ENCODE results near the gene MYO7A. TPM values are rescaled to one million over a fixed set of nuclear protein-coding genes. Genes with fewer than 3 reads are reported as not detected.

The MYO7A gene
- total RNA-seq, 2 donors from 2014 or later, result 3.1 to 102 TPM

- H3K9me3 ChIP-seq, result no peaks in the 10 kb centered on the region
- H3K4me1 ChIP-seq (replicated peaks), result no peaks in the 10 kb centered on the region
- H3K27me3 ChIP-seq (replicated peaks; ENCODE audit: insufficient read depth), result no peaks in the 10 kb centered on the region
- H3K4me3 ChIP-seq, result no peak overlapping the region
- DNase-seq (ENCODE audit: low spot score), result no peak
- TF ChIP-seq POLR2A (IDR thresholded peaks at IDR 0.05) (no peak), POLR2AphosphoS5 (IDR thresholded peaks at IDR 0.05) (no peak)
- TF ChIP-seq, protein P1, sequence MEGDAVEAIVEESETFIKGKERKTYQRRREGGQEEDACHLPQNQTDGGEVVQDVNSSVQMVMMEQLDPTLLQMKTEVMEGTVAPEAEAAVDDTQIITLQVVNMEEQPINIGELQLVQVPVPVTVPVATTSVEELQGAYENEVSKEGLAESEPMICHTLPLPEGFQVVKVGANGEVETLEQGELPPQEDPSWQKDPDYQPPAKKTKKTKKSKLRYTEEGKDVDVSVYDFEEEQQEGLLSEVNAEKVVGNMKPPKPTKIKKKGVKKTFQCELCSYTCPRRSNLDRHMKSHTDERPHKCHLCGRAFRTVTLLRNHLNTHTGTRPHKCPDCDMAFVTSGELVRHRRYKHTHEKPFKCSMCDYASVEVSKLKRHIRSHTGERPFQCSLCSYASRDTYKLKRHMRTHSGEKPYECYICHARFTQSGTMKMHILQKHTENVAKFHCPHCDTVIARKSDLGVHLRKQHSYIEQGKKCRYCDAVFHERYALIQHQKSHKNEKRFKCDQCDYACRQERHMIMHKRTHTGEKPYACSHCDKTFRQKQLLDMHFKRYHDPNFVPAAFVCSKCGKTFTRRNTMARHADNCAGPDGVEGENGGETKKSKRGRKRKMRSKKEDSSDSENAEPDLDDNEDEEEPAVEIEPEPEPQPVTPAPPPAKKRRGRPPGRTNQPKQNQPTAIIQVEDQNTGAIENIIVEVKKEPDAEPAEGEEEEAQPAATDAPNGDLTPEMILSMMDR (IDR thresholded peaks at IDR 0.05), result no peak
- intact Hi-C loops (cut with DNase I), result no loop called here
- 80% methylated on average over 11 of the region's 11 CpGs for WGBS
- no peaks in the 10 kb centered on the region for H3K36me3 ChIP-seq
- H3K27ac ChIP-seq, result no peak overlapping the region
Observed at GRCh38 chr11:77198440-77198849, 70.4 kb downstream of the MYO7A start.

DNA sequence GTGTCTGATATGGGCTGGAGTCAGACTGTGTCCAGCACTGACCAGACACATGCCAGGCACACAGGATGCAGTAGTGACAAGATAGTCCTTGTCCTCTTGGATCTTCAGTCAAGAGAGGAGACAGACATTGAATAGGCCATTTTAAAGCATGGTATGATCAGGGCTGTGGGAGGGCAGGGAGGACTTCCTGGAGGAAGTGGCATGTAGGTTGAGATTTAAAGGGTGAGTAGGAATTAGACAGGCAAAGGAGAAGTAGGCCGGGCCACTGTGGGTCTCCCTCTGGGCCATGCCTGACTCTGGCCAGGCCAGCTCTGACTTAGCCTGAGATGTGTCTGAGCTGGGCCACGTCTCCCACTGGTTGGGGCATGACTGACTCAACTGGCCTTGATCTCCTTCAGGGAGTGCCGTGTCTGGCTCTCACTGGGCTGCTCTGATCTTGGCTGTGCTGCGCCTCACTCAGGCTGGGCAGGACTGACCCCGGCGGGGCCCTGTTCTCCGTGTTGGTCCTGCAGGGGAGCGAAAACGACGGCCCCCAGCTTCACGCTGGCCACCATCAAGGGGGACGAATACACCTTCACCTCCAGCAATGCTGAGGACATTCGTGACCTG, 71.2 kb downstream of the MYO7A start:
- TF ChIP-seq POLR2A (IDR thresholded peaks at IDR 0.05) (no peak), POLR2AphosphoS5 (IDR thresholded peaks at IDR 0.05) (no peak)
- TF ChIP-seq, protein P1 (IDR thresholded peaks at IDR 0.05), result no peak
- DNase-seq (ENCODE audit: low spot score), result no peak
- Histone ChIP-seq H3K27ac (no peak overlapping the region), H3K4me3 (no peak overlapping the region), H3K9me3 (no peaks in the 10 kb centered on the region), H3K36me3 (no peaks in the 10 kb centered on the region), H3K27me3 (replicated peaks; ENCODE audit: insufficient read depth) (no peaks in the 10 kb centered on the region), H3K4me1 (replicated peaks) (no peaks in the 10 kb centered on the region)
- intact Hi-C loops (cut with DNase I), result no loop called here
- WGBS, result 95% methylated on average over 13 of the region's 13 CpGs

DNA sequence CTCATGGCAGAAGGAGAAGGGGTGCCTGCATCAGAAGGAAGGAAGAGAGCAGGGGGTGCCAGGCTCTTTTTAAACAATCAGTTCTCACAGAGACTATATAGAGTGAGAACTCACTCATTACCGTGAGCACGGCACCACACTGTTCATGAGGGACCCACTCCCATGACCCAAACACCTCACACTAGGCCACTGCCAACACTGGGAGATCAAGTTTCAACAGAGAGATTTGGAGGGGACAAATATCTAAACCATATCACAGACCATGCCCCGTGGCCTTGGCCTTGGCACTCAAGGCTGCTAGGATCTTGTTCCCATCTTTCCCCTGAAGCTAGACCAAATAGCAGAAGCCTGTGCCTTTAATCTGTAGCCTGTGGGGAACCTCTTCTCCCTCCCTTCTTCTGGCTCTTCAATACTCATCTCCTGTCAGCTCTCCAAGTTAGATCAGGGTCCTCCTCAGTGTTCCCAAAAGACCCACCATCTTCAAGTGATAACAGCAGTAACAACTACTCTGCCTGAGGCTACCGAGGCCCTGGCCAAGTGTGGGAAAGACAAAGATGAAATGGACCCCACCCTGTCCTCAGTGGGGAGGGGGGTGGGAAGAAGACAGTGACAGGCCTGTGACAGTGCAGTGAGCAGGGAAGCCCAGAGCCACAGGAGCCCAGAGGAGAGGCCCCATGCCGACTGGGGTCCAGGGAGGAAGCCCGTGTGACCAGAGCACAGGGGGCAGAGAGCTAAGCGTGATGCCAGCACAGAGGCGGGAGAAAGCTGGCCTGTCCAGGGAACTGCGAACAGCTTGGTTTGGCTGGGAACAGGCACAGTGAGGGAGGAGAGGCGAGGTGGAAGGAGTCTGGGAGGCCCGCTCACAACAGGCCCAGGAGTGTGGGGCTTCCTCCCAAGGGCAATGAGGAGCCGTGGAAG, 72.6 kb downstream of the MYO7A start:
- DNase-seq (ENCODE audit: low spot score), result no peak
- Histone ChIP-seq H3K27me3 (replicated peaks; ENCODE audit: insufficient read depth) (no peaks in the 10 kb centered on the region), H3K4me3 (no peak overlapping the region)

GRCh38 chr11:77201370-77201769, 73.3 kb downstream of the MYO7A start:
- H3K4me1 ChIP-seq (replicated peaks), result no peaks in the 10 kb centered on the region
- 94% methylated on average over 11 of the region's 11 CpGs for WGBS
- no peak overlapping the region for H3K4me3 ChIP-seq
- no peaks in the 10 kb centered on the region for H3K27me3 ChIP-seq (replicated peaks; ENCODE audit: insufficient read depth)
- H3K9me3 ChIP-seq, result no peaks in the 10 kb centered on the region
- H3K36me3 ChIP-seq, result no peaks in the 10 kb centered on the region
- no peak for TF ChIP-seq POLR2A (IDR thresholded peaks at IDR 0.05)
- H3K27ac ChIP-seq, result no peak overlapping the region
- no peak for DNase-seq (ENCODE audit: low spot score)
- intact Hi-C loops (cut with DNase I), result no loop called here

More for the DNA sequence above, 72.6 kb downstream of the MYO7A start:
- Histone ChIP-seq H3K9me3 (no peaks in the 10 kb centered on the region), H3K27ac (no peak overlapping the region), H3K36me3 (no peaks in the 10 kb centered on the region), H3K4me1 (replicated peaks) (no peaks in the 10 kb centered on the region)
- WGBS, result 79% methylated on average over 11 of the region's 12 CpGs
- intact Hi-C loops (cut with DNase I), result no loop called here
- no peak for TF ChIP-seq POLR2AphosphoS5 (IDR thresholded peaks at IDR 0.05)
- TF ChIP-seq, protein P1 (IDR thresholded peaks at IDR 0.05), result no peak
- TF ChIP-seq POLR2A (IDR thresholded peaks at IDR 0.05), result no peak

DNA sequence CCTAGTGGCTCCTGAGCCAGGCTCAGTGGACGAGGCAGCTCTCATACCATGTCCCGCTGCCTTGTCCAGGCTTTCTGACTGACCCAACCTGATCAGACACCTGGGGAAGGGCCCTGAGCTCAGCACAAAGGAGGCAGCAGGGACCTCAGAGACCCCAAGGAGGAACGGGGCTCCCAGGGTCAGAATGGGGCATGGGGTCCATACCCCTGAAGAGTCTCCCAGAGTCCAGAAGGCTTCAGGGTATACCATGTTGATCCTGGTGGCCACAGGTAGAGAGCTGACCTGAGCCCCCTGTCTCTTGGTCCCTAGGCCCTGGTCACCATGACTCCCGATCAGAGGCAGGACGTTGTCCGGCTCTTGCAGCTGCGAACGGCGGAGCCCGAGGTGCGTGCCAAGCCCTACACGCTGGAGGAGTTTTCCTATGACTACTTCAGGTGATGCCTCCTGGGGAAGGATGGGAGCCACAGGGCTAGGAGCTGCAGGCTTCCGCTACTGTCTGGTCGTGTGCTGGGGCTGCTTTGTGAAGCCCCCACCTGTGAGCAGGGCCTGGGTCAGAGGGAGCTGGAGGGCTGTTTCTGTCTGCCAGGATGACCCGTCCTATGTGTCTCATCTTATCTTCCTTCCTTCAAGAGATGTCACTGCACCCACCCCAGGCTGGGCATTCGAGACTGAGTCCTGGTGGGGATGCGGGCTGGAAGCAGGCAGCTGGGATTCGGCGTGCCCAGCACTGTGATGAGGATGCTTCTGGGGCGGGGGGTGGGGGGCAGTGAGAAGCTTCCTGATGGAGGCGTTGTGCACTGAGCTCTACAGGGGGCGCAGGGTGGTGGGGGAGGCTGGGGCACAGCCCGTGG, 74.2 kb downstream of the MYO7A start:
- H3K4me3 ChIP-seq, result no peak overlapping the region
- TF ChIP-seq POLR2A (IDR thresholded peaks at IDR 0.05) (no peak), POLR2AphosphoS5 (IDR thresholded peaks at IDR 0.05) (no peak)
- TF ChIP-seq, protein P1 (IDR thresholded peaks at IDR 0.05), result no peak
- H3K36me3 ChIP-seq, result no peaks in the 10 kb centered on the region
- WGBS, result 97% methylated on average over 20 of the region's 23 CpGs
- no peak overlapping the region for H3K27ac ChIP-seq
- no peaks in the 10 kb centered on the region for H3K27me3 ChIP-seq (replicated peaks; ENCODE audit: insufficient read depth)
- no peak for DNase-seq (ENCODE audit: low spot score)
- intact Hi-C loops (cut with DNase I), result no loop called here
- H3K9me3 ChIP-seq, result no peaks in the 10 kb centered on the region
- H3K4me1 ChIP-seq (replicated peaks), result no peaks in the 10 kb centered on the region
